ENCODE data around the gene FOXA2.

- TF ChIP-seq YY1 (IDR thresholded peaks at IDR 0.05; ENCODE audit: insufficient read depth, insufficient read length), result no peak
- TF ChIP-seq SUZ12 (IDR thresholded peaks at IDR 0.05; ENCODE audit: extremely low read depth, insufficient read depth, insufficient read length), result no peak
These were observed 9.8 kb downstream of the FOXA2 start for GRCh38 chr20:22574545-22575086.

Data from NT2/D1 (cell line).